H1 (cell line): ENCODE data around the gene KRTAP12-4. TPM values are rescaled to one million over a fixed set of nuclear protein-coding genes. Genes with fewer than 3 reads are reported as not detected.

ENCODE experiments used
- CTCF ChIA-PET: fragments of 300-600 bp; sonication (Branson Sonifier 250); formaldehyde crosslinking; loops from one replicate; lab custom pipeline; 2021; ENCODE audit not compliant: partially characterized antibody; lab: Charles Lee
- POLR2A ChIA-PET: fragments of 300-600 bp; sonication (Branson Sonifier 250); formaldehyde crosslinking; loops from one replicate; lab custom pipeline; 2021; ENCODE audit warnings: inconsistent platforms; ENCODE audit not compliant: partially characterized antibody; lab: Charles Lee
- DNase-seq, 2 experiments: peaks; one replicate each; pipeline versions ENCODE4 v3.0.0 to v3.0.0-alpha.2; 2010 to 2022; ENCODE audit warnings: low spot score in 2 of 2, low read depth in 1 of 2, mixed read lengths in 1 of 2
- FAIRE-seq: peaks from 2 replicates; lab custom pipeline; 2011; peaks lifted over from hg19 to GRCh38; lab: Jason Lieb, UNC
- H2AFZ ChIP-seq: 2 replicates; pipeline ENCODE4 v1.8.1; 2012; ENCODE audit warnings: low read length, inconsistent platforms
- H2AK5ac ChIP-seq: 2 replicates; pipeline ENCODE4 v1.6.1; 2013; ENCODE audit warnings: low read depth, low read length
- H2BK120ac ChIP-seq: replicated peaks from 2 replicates; pipeline ENCODE3; 2013; ENCODE audit warnings: low read depth, low read length, inconsistent platforms
- H2BK12ac ChIP-seq: 2 replicates; pipeline ENCODE4 v1.6.1; 2013; ENCODE audit warnings: low read depth, low read length
- H2BK15ac ChIP-seq: 2 replicates; pipeline ENCODE4 v1.6.1; 2013; ENCODE audit warnings: low read length
- H2BK20ac ChIP-seq: 2 replicates; pipeline ENCODE4 v1.6.1; 2013; ENCODE audit warnings: low read length
- H2BK5ac ChIP-seq: 2 replicates; pipeline ENCODE4 v1.6.1; 2013; ENCODE audit warnings: low read depth, low read length
- H3K14ac ChIP-seq: 2 replicates; pipeline ENCODE4 v1.6.1; 2013; ENCODE audit warnings: inconsistent platforms; ENCODE audit not compliant: insufficient read length
- H3K18ac ChIP-seq: 2 replicates; pipeline ENCODE4 v1.6.1; 2013; ENCODE audit warnings: low read length; ENCODE audit errors: extremely low read depth
- H3K23ac ChIP-seq: 2 replicates; pipeline ENCODE4 v1.6.1; 2013; ENCODE audit warnings: inconsistent platforms; ENCODE audit not compliant: insufficient read length
- H3K23me2 ChIP-seq: 2 replicates; pipeline ENCODE4 v1.6.1; 2013; ENCODE audit warnings: low read depth, low read length
- H3K27ac ChIP-seq: 2 replicates; pipeline ENCODE4 v1.6.1; 2011; ENCODE audit warnings: low read depth, low read length, inconsistent platforms
- H3K27me3 ChIP-seq, 4 experiments: replicated peaks in 1 of 4; 1 replicate in 1 of 4; 2 replicates in 3 of 4; pipeline versions ENCODE4 v1.6.1 to v1.8.1; 2011 to 2013; ENCODE audit warnings: low read length in 3 of 4, mild to moderate bottlenecking in 3 of 4, inconsistent platforms in 2 of 4, mixed read lengths in 2 of 4, moderate library complexity in 1 of 4; ENCODE audit not compliant: control insufficient read depth in 3 of 4, insufficient read depth in 3 of 4; ENCODE audit errors: extremely low read depth in 1 of 4
- H3K36me3 ChIP-seq, 4 experiments: 2 replicates each; pipeline versions ENCODE4 v1.6.1 to v1.8.1; 2011 to 2013; ENCODE audit warnings: mild to moderate bottlenecking in 4 of 4, low read length in 3 of 4, moderate library complexity in 2 of 4, control low read depth in 1 of 4, inconsistent platforms in 1 of 4; ENCODE audit not compliant: insufficient read depth in 4 of 4, control insufficient read depth in 2 of 4
- H3K4ac ChIP-seq: replicated peaks from 2 replicates; pipeline ENCODE3; 2013; ENCODE audit warnings: low read length, low read depth, mixed read lengths, inconsistent platforms; ENCODE audit not compliant: insufficient read length
- H3K4me1 ChIP-seq, 4 experiments: replicated peaks in 1 of 4; 1 replicate in 1 of 4; 2 replicates in 3 of 4; pipeline versions ENCODE4 v1.6.1 to v1.8.1; 2011 to 2013; ENCODE audit warnings: low read length in 3 of 4, inconsistent platforms in 2 of 4, mixed read lengths in 1 of 4; ENCODE audit not compliant: insufficient read depth in 4 of 4, control insufficient read depth in 3 of 4
- H3K4me2 ChIP-seq, 2 experiments: 2 replicates each; pipeline versions ENCODE4 v1.6.1 to v1.8.1; 2011 to 2013; ENCODE audit warnings: low read depth in 2 of 2, low read length in 2 of 2, control low read depth in 1 of 2, inconsistent platforms in 1 of 2, mild to moderate bottlenecking in 1 of 2; ENCODE audit not compliant: insufficient read depth in 1 of 2
- H3K4me3 ChIP-seq, 4 experiments: fragments of 200-600, 300-600 bp in 1 of 4; sonication (generic), shearing (Covaris generic), sonication (Bioruptor Twin) in 1 of 4; 2 replicates each; pipeline versions ENCODE4 v1.5.1 to v1.8.1; 2011 to 2016; ENCODE audit warnings: low read length in 4 of 4, low read depth in 3 of 4, control low read depth in 2 of 4, inconsistent platforms in 2 of 4, mild to moderate bottlenecking in 2 of 4, mixed read lengths in 1 of 4, moderate library complexity in 1 of 4; ENCODE audit not compliant: insufficient read depth in 2 of 4; ENCODE audit errors: extremely low read depth in 1 of 4
- H3K56ac ChIP-seq: replicated peaks from 2 replicates; pipeline ENCODE3; 2013; ENCODE audit warnings: low read depth, mild to moderate bottlenecking, mixed read lengths, low read length, inconsistent platforms; ENCODE audit not compliant: insufficient read length
- H3K79me1 ChIP-seq: 2 replicates; pipeline ENCODE4 v1.6.1; 2013; ENCODE audit warnings: low read depth, low read length, control low read depth
- H3K79me2 ChIP-seq, 2 experiments: 2 replicates each; pipeline versions ENCODE4 v1.6.1 to v1.8.1; 2012 to 2013; ENCODE audit warnings: low read length in 2 of 2, mild to moderate bottlenecking in 2 of 2, inconsistent platforms in 1 of 2; ENCODE audit not compliant: insufficient read depth in 2 of 2, control insufficient read depth in 1 of 2
- H3K9ac ChIP-seq, 4 experiments: replicated peaks in 1 of 4; 1 replicate in 1 of 4; 2 replicates in 3 of 4; pipeline versions ENCODE4 v1.6.1 to v1.8.1; 2011 to 2013; ENCODE audit warnings: low read depth in 3 of 4, low read length in 3 of 4, control low read depth in 2 of 4, mild to moderate bottlenecking in 2 of 4, moderate library complexity in 2 of 4, inconsistent platforms in 1 of 4; ENCODE audit errors: extremely low read depth in 1 of 4
- H3K9me3 ChIP-seq, 2 experiments: 2 replicates each; pipeline versions ENCODE4 v1.6.1 to v1.8.1; 2012 to 2013; ENCODE audit warnings: mild to moderate bottlenecking in 2 of 2, moderate library complexity in 2 of 2, control low read depth in 1 of 2, inconsistent platforms in 1 of 2, low read depth in 1 of 2, low read length in 1 of 2, mixed read lengths in 1 of 2; ENCODE audit not compliant: insufficient read depth in 2 of 2
- H4K20me1 ChIP-seq, 2 experiments: replicated peaks in 1 of 2; 2 replicates each; pipeline versions ENCODE3 to v1.8.1; 2011 to 2013; ENCODE audit warnings: inconsistent platforms in 2 of 2, low read length in 2 of 2, mild to moderate bottlenecking in 1 of 2; ENCODE audit not compliant: insufficient read depth in 2 of 2, control insufficient read depth in 1 of 2
- H4K5ac ChIP-seq: 2 replicates; pipeline ENCODE4 v1.6.1; 2013; ENCODE audit warnings: low read length, low read depth, mixed read lengths, inconsistent platforms; ENCODE audit not compliant: insufficient read length
- H4K8ac ChIP-seq: 2 replicates; pipeline ENCODE4 v1.8.0; 2013; ENCODE audit warnings: mild to moderate bottlenecking, moderate library complexity, low read length, inconsistent platforms; ENCODE audit not compliant: insufficient read depth; ENCODE audit errors: extremely low read depth
- H4K91ac ChIP-seq: replicated peaks from 2 replicates; pipeline ENCODE3; 2013; ENCODE audit warnings: low read length, mixed read lengths, inconsistent platforms; ENCODE audit not compliant: insufficient read length
- EGR1 ChIP-seq: IDR thresholded peaks from 2 replicates; pipeline ENCODE4 v1.6.1; 2011; ENCODE audit warnings: low read depth, low read length, borderline replicate concordance
- HDAC6 ChIP-seq: IDR thresholded peaks from one replicate; pipeline ENCODE4 v1.7.1; 2012; ENCODE audit warnings: low read depth, mild to moderate bottlenecking, inconsistent platforms, low read length, moderate library complexity
- JUN ChIP-seq: IDR thresholded peaks from 2 replicates; pipeline ENCODE4 v1.6.1; 2011; ENCODE audit warnings: low read depth, mild to moderate bottlenecking, improper control_type of control experiment, low read length
- RAD21 ChIP-seq, 2 experiments: IDR thresholded peaks in 1 of 2; conservative IDR thresholded peaks in 1 of 2; 2 replicates each; pipeline ENCODE4 v1.6.1; 2011; ENCODE audit warnings: low read depth in 2 of 2, low read length in 2 of 2, improper control_type of control experiment in 1 of 2, inconsistent platforms in 1 of 2, mild to moderate bottlenecking in 1 of 2, moderate library complexity in 1 of 2
- RFX5 ChIP-seq: IDR thresholded peaks from 2 replicates; pipeline ENCODE4 v1.6.1; 2011; ENCODE audit warnings: low read depth, low read length, improper control_type of control experiment, borderline replicate concordance
- RNF2 ChIP-seq: fragments of 200-900, 300-1000 bp; sonication (generic); IDR thresholded peaks from 2 replicates; pipeline ENCODE4 v1.7.1; 2016; ENCODE audit warnings: borderline replicate concordance, low read depth, mild to moderate bottlenecking, antibody characterized with exemption, low read length; ENCODE audit not compliant: poor library complexity, severe bottlenecking; ENCODE audit errors: missing control alignments
- SIRT6 ChIP-seq: IDR thresholded peaks from one replicate; pipeline ENCODE4 v1.7.1; 2012; ENCODE audit warnings: low read length, inconsistent platforms
- YY1 ChIP-seq: IDR thresholded peaks from 2 replicates; pipeline ENCODE4 v1.6.1; 2011; ENCODE audit warnings: low read depth, mild to moderate bottlenecking, low read length
- WGBS, 2 experiments: shearing (Covaris generic) in 1 of 2; methylation state at CpG; one replicate each; pipeline versions ENCODE4 v1.1.6 to v1.1.7; 2013 to 2015; ENCODE audit warnings: low lambda C conversion rate in 2 of 2, mixed read lengths in 2 of 2, inconsistent platforms in 1 of 2, low coverage in 1 of 2, missing lambda C conversion rate in 1 of 2; ENCODE audit not compliant: insufficient replicate concordance in 2 of 2, insufficient coverage in 1 of 2, insufficient read length in 1 of 2; ENCODE audit errors: extremely low coverage in 1 of 2, missing lambda C conversion rate in 1 of 2; 5-methylcytosine and 5-hydroxymethylcytosine counted together
- polyA plus RNA-seq, 7 experiments: library from polyadenylated mRNA; depleted of rRNA in 3 of 7; stranded (reverse) in 5 of 7; unstranded in 2 of 7; fragments of >200 nt in 5 of 7; fragments of 200-250 nt in 2 of 7; gene quantifications; 1 replicate in 5 of 7; 2 replicates in 1 of 7; 4 replicates in 1 of 7; pipeline versions ENCODE4 v1.2.1 to v1.2.3, GENCODE V29; 2011 to 2013; ENCODE audit warnings: missing spikeins in 2 of 7, mixed read lengths in 2 of 7
- total RNA-seq: library from RNA; stranded (reverse); fragmentation: NEBNext Ultra II Directional; extraction: Animal tissue kit (Norgen Biotek cat#: 25700); gene quantifications from 2 replicates; pipeline ENCODE4 v1.2.1, GENCODE V29; 2021

KRTAP12-4 gene
- total and polyA plus RNA-seq, 2 of the 8 experiments (the other 6 are each of a cell fraction or from before 2014, with no cell fraction given): not detected

DNA sequence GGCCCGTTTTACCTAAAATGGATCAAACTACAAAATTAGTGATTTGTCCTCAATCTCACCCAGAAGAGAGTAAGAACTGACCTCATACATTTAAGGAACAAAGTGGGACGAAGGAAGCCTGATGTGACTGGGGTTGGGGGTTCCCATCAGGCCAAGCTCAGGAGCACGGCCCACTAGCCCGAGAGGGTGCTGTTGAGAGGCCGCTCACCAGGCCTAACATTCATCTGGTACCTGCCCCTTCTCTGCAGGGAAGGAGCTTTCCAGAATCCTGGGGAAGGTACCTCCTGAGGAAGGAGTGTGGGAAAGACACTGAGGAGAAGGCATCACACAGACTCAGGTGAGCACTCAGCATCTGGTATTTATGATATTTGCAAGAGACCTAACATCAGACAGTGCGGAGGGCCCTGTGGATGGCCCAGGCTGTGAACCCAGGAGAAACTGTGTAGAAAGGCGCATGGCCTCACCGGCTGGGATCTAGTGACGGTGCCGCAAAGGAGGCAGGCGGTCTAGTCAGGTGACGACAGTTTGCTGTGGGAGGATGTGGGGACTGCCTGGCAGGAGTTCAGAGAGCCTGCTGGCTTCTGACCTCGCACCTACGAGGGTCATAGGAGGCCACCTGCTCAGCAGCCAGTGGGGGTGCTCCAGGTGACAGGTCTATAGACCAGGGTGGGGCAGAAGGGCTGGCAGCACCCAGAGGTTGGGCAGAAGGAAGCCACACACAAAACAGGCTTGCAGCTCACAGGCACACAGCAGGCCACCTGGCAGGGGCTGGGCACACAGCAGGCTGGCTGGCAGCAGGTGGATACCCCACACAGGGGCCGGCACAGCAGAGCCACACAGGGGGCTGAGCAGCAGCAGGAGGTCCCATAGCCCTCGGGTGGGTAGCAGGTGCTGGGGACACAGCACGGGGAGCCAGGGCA is 543 bp downstream of the KRTAP12-4 start:
- FAIRE-seq: no peak
- POLR2A ChIA-PET: no interaction called here
- 92% methylated on average over 17 of the region's 17 CpGs; no CpG with 5 or more reads in 1 of the 2 experiments for WGBS, 2 experiments

More for the DNA sequence above, 543 bp downstream of the KRTAP12-4 start:
- no peak overlapping the region for H3K4ac ChIP-seq
- H3K4me1 ChIP-seq: peaks cover 0 to 3% (median 0%) of the 10 kb centered on the region in 4 experiments; a peak in 4 of 7 replicates
- no peak overlapping the region for H4K5ac ChIP-seq
- no peaks in the 10 kb centered on the region for H3K79me2 ChIP-seq
- no peak overlapping the region for H3K9ac ChIP-seq
- H3K23me2 ChIP-seq: no peaks in the 10 kb centered on the region
- no peaks in the 10 kb centered on the region for H3K36me3 ChIP-seq
- H3K4me2 ChIP-seq: no peak overlapping the region
- no peak overlapping the region for H3K18ac ChIP-seq
- H3K14ac ChIP-seq: no peak overlapping the region
- no peak overlapping the region for H2BK15ac ChIP-seq
- no peak overlapping the region for H4K91ac ChIP-seq
- no peak overlapping the region for H2BK120ac ChIP-seq
- H3K9me3 ChIP-seq: peaks cover 0 to 4% of the 10 kb centered on the region in 2 experiments; a peak in 2 of 4 replicates
- no peak overlapping the region for H4K8ac ChIP-seq
- TF ChIP-seq RAD21 (IDR thresholded peaks at IDR 0.05 in 1 of 2, conservative IDR thresholded peaks at IDR 0.05 in 1 of 2; ENCODE audit: low read depth in 2 of 2, low read length in 2 of 2) (no peak), HDAC6 (no peak), EGR1 (no peak), SIRT6 (no peak), RFX5 (no peak), RNF2 (no peak), YY1 (no peak), JUN (no peak)
- no peak overlapping the region for H2BK5ac ChIP-seq
- no peak overlapping the region for H2AFZ ChIP-seq
- CTCF ChIA-PET: interaction anchor here (1.0 kb wide), 1 partner anchor 35 kb away, joined by 3 read pairs; no protein-coding TSS in a partner anchor
- H3K27ac ChIP-seq: no peak overlapping the region
- no peak for DNase-seq
- H2BK12ac ChIP-seq: no peak overlapping the region
- no peak overlapping the region for H3K4me3 ChIP-seq
- H3K56ac ChIP-seq: no peak overlapping the region
- no peak overlapping the region for H2BK20ac ChIP-seq
- H2AK5ac ChIP-seq: 0 out of 2 replicates have a peak overlapping the region, but pooled peaks have one; percentile 53
- no peaks in the 10 kb centered on the region for H4K20me1 ChIP-seq
- H3K23ac ChIP-seq: no peak overlapping the region
- no peaks in the 10 kb centered on the region for H3K79me1 ChIP-seq
- H3K27me3 ChIP-seq: peaks cover 0 to 2% (median 0%) of the 10 kb centered on the region in 4 experiments; a peak in 1 of 7 replicates
